Mesenchymal stem cell (in vitro differentiated cells and primary cell): ENCODE results near the gene SNAP23.

ENCODE experiments used
- DNase-seq: peaks from one replicate; pipeline ENCODE4 v3.0.0-alpha.2; 2013
- H2AFZ ChIP-seq: one replicate; pipeline ENCODE4 v1.6.1; 2013; ENCODE audit warnings: low read depth, mild to moderate bottlenecking, control low read depth, inconsistent platforms, low read length, moderate library complexity
- H2AK5ac ChIP-seq: 2 replicates; pipeline ENCODE4 v1.6.1; 2013; ENCODE audit warnings: low read length, moderate library complexity, mild to moderate bottlenecking, inconsistent platforms; ENCODE audit not compliant: severe bottlenecking
- H2BK120ac ChIP-seq: one replicate; pipeline ENCODE4 v1.6.1; 2013; ENCODE audit warnings: low read depth, mild to moderate bottlenecking, inconsistent platforms, low read length, moderate library complexity
- H2BK12ac ChIP-seq, 2 experiments: one replicate each; pipeline ENCODE4 v1.6.1; 2013; ENCODE audit warnings: inconsistent platforms in 2 of 2, low read length in 2 of 2, mild to moderate bottlenecking in 2 of 2, moderate library complexity in 2 of 2, control low read depth in 1 of 2
- H2BK15ac ChIP-seq: one replicate; pipeline ENCODE4 v1.6.1; 2013; ENCODE audit warnings: mild to moderate bottlenecking, low read depth, inconsistent platforms; ENCODE audit not compliant: poor library complexity, severe bottlenecking
- H2BK5ac ChIP-seq: 2 replicates; pipeline ENCODE4 v1.6.1; 2013; ENCODE audit warnings: low read depth, mild to moderate bottlenecking, low read length, control low read depth, inconsistent platforms; ENCODE audit not compliant: poor library complexity, severe bottlenecking
- H3K14ac ChIP-seq, 2 experiments: one replicate each; pipeline ENCODE4 v1.6.1; 2013; ENCODE audit warnings: inconsistent platforms in 2 of 2, low read length in 2 of 2, control low read depth in 1 of 2, mild to moderate bottlenecking in 1 of 2, moderate library complexity in 1 of 2
- H3K18ac ChIP-seq, 2 experiments: one replicate each; pipeline ENCODE4 v1.6.1; 2013; ENCODE audit warnings: inconsistent platforms in 2 of 2, low read length in 2 of 2, control low read depth in 1 of 2, low read depth in 1 of 2, mild to moderate bottlenecking in 1 of 2
- H3K23ac ChIP-seq, 2 experiments: one replicate each; pipeline ENCODE4 v1.6.1; 2013; ENCODE audit warnings: inconsistent platforms in 2 of 2, low read length in 2 of 2, mild to moderate bottlenecking in 2 of 2, moderate library complexity in 2 of 2, control low read depth in 1 of 2
- H3K27ac ChIP-seq: 2 replicates; pipeline ENCODE4 v1.5.1; 2013; ENCODE audit warnings: mild to moderate bottlenecking, moderate library complexity, low read length, control low read depth, inconsistent platforms; ENCODE audit not compliant: poor library complexity, severe bottlenecking
- H3K27me3 ChIP-seq, 2 experiments: 2 replicates each; pipeline versions ENCODE4 v1.6.1 to v1.7.0; 2013; ENCODE audit warnings: low read length in 2 of 2, mild to moderate bottlenecking in 2 of 2, moderate library complexity in 2 of 2, control low read depth in 1 of 2, inconsistent platforms in 1 of 2; ENCODE audit not compliant: control insufficient read depth in 1 of 2, insufficient read depth in 1 of 2
- H3K36me3 ChIP-seq, 2 experiments: 2 replicates each; pipeline versions ENCODE4 v1.6.1 to v1.7.0; 2013; ENCODE audit warnings: low read length in 2 of 2, control low read depth in 1 of 2, inconsistent platforms in 1 of 2, low read depth in 1 of 2, mild to moderate bottlenecking in 1 of 2; ENCODE audit not compliant: insufficient read depth in 2 of 2, control insufficient read depth in 1 of 2
- H3K4ac ChIP-seq, 2 experiments: one replicate each; pipeline ENCODE4 v1.6.1; 2013; ENCODE audit warnings: inconsistent platforms in 2 of 2, low read length in 2 of 2, mild to moderate bottlenecking in 2 of 2, moderate library complexity in 2 of 2, control low read depth in 1 of 2, low read depth in 1 of 2
- H3K4me1 ChIP-seq: 2 replicates; pipeline ENCODE4 v1.6.1; 2013; ENCODE audit warnings: low read depth, low read length, control low read depth; ENCODE audit not compliant: control insufficient read depth, insufficient read depth
- H3K4me2 ChIP-seq: 2 replicates; pipeline ENCODE4 v1.6.1; 2013; ENCODE audit warnings: low read length, mild to moderate bottlenecking, inconsistent platforms; ENCODE audit not compliant: poor library complexity, severe bottlenecking
- H3K4me3 ChIP-seq, 2 experiments: 2 replicates each; pipeline versions ENCODE4 v1.5.1 to v1.7.0; 2013; ENCODE audit warnings: low read length in 2 of 2, mild to moderate bottlenecking in 2 of 2, control low read depth in 1 of 2, low read depth in 1 of 2; ENCODE audit not compliant: insufficient read depth in 1 of 2
- H3K79me1 ChIP-seq: replicated peaks from 2 replicates; pipeline ENCODE4 v1.6.1; 2013; ENCODE audit warnings: mild to moderate bottlenecking, control low read depth, low read length, inconsistent platforms; ENCODE audit not compliant: poor library complexity, severe bottlenecking
- H3K9ac ChIP-seq: 2 replicates; pipeline ENCODE4 v1.7.0; 2013; ENCODE audit warnings: mild to moderate bottlenecking, low read length, moderate library complexity
- H3K9me3 ChIP-seq: 2 replicates; pipeline ENCODE4 v1.7.0; 2013; ENCODE audit warnings: mild to moderate bottlenecking, low read length; ENCODE audit not compliant: control insufficient read depth
- H4K8ac ChIP-seq: one replicate; pipeline ENCODE4 v1.6.1; 2013; ENCODE audit warnings: inconsistent platforms, mild to moderate bottlenecking, low read length, moderate library complexity
- H4K91ac ChIP-seq: one replicate; pipeline ENCODE4 v1.6.1; 2013; ENCODE audit warnings: mild to moderate bottlenecking, low read length, inconsistent platforms
- WGBS: methylation state at CpG from one replicate; pipeline ENCODE4 v1.1.7; 2013; ENCODE audit warnings: mixed read lengths; 5-methylcytosine and 5-hydroxymethylcytosine counted together

Gene SNAP23

GRCh38 chr15:42457445-42458442 lies 37.7 kb upstream of the SNAP23 start:
- 33% methylated on average over 7 of the region's 8 CpGs for WGBS
- no peak overlapping the region for H3K14ac ChIP-seq
- H3K36me3 ChIP-seq: peaks cover 6 to 26% of the 10 kb centered on the region in 2 experiments

GRCh38 chr15:42461261-42461660 lies 34.2 kb upstream of the SNAP23 start:
- H2BK5ac ChIP-seq: no peak overlapping the region
- H2AK5ac ChIP-seq: no peak overlapping the region
- H4K8ac ChIP-seq: no peak overlapping the region
- no peak overlapping the region for H3K14ac ChIP-seq
- H3K23ac ChIP-seq: no peak overlapping the region
- no peak for DNase-seq
- H3K4me1 ChIP-seq: peaks cover 4% of the 10 kb centered on the region
- H3K4me2 ChIP-seq: no peak overlapping the region
- H3K27me3 ChIP-seq: no peaks in the 10 kb centered on the region
- H2BK12ac ChIP-seq: no peak overlapping the region
- H3K9ac ChIP-seq: peak overlapping the region; percentile 26
- no peak overlapping the region for H2BK15ac ChIP-seq
- no peaks in the 10 kb centered on the region for H3K9me3 ChIP-seq
- H3K79me1 ChIP-seq: peaks cover 23% of the 10 kb centered on the region
- peaks cover 6 to 38% of the 10 kb centered on the region in 2 experiments for H3K36me3 ChIP-seq
- 56% methylated on average over 1 of the region's 3 CpGs for WGBS
- no peak overlapping the region for H2AFZ ChIP-seq
- no peak overlapping the region for H3K4ac ChIP-seq
- H3K27ac ChIP-seq: no peak overlapping the region
- H2BK120ac ChIP-seq: no peak overlapping the region
- H3K18ac ChIP-seq: no peak overlapping the region
- H4K91ac ChIP-seq: no peak overlapping the region
- H3K4me3 ChIP-seq: no peak overlapping the region

More at GRCh38 chr15:42457445-42458442, 37.7 kb upstream of the SNAP23 start:
- Histone ChIP-seq H2BK120ac (no peak overlapping the region), H2BK15ac (no peak overlapping the region), H3K4me2 (peak overlapping the region; percentile 42), H3K27ac (peak overlapping the region; percentile 100), H4K91ac (no peak overlapping the region), H3K4me3 (peak overlapping the region in 1 of 2 experiments; percentile 73), H3K79me1 (peaks cover 12% of the 10 kb centered on the region), H2AK5ac (peak overlapping the region; percentile 94), H3K9me3 (no peaks in the 10 kb centered on the region), H3K4ac (peak overlapping the region in 1 of 2 experiments; percentile 58), H3K27me3 (no peaks in the 10 kb centered on the region), H2BK5ac (peak overlapping the region; percentile 91), H2BK12ac (no peak overlapping the region), H4K8ac (no peak overlapping the region), H2AFZ (no peak overlapping the region), H3K4me1 (peaks cover 8% of the 10 kb centered on the region), H3K9ac (peak overlapping the region; percentile 93), H3K18ac (peak overlapping the region; percentile 52 to 86), H3K23ac (no peak overlapping the region)
- DNase-seq: peak; percentile 95

DNA sequence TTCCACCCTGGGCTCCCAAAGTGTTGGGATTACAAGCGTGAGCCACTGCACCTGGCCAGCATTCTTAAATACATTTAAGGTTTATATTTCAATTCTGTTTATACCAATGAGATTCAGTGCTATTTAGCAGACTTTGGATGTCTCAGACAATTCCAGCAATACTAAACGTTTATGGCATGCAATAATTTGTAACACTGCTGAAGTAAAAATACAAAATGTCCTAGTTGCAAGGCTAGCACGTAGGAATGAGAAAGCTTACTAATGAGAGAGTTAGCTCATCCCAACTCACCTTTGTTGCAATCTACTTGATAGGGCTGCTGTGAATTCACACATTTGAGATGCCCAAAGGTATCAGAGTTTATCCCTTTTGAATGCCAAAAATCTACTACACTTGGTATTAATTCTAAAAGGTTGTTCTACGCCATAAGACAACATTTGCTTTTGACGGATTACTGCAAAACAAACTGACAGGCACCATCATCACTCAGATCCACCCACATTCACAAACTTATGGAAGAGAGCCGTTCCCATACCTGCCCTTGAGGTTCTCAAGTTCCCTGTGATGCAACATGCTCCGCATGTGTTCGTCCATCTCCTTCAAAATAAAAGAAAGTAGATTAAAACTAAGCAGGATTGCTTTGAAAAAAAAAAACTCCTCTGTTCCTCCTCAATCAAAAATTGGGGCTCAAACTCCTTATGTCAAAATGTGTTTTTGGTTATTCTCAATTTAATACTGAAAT lies 29.7 kb upstream of the SNAP23 start:
- no peak overlapping the region for H2BK120ac ChIP-seq
- H3K9ac ChIP-seq: no peak overlapping the region
- H2BK5ac ChIP-seq: no peak overlapping the region
- H3K27me3 ChIP-seq: no peaks in the 10 kb centered on the region
- H3K4me3 ChIP-seq: no peak overlapping the region
- H3K36me3 ChIP-seq: peaks cover 6 to 61% of the 10 kb centered on the region in 2 experiments
- peaks cover 24% of the 10 kb centered on the region for H3K79me1 ChIP-seq
- no peak overlapping the region for H3K4ac ChIP-seq
- H3K18ac ChIP-seq: no peak overlapping the region
- H3K14ac ChIP-seq: no peak overlapping the region
- DNase-seq: no peak
- H2BK12ac ChIP-seq: no peak overlapping the region
- H2BK15ac ChIP-seq: no peak overlapping the region
- H3K23ac ChIP-seq: no peak overlapping the region
- H3K4me1 ChIP-seq: peaks cover 1% of the 10 kb centered on the region
- 93% methylated on average over 5 of the region's 8 CpGs for WGBS
- H4K91ac ChIP-seq: no peak overlapping the region
- H2AK5ac ChIP-seq: no peak overlapping the region
- no peak overlapping the region for H4K8ac ChIP-seq
- H3K27ac ChIP-seq: no peak overlapping the region
- no peak overlapping the region for H3K4me2 ChIP-seq
- no peaks in the 10 kb centered on the region for H3K9me3 ChIP-seq
- H2AFZ ChIP-seq: no peak overlapping the region

DNA sequence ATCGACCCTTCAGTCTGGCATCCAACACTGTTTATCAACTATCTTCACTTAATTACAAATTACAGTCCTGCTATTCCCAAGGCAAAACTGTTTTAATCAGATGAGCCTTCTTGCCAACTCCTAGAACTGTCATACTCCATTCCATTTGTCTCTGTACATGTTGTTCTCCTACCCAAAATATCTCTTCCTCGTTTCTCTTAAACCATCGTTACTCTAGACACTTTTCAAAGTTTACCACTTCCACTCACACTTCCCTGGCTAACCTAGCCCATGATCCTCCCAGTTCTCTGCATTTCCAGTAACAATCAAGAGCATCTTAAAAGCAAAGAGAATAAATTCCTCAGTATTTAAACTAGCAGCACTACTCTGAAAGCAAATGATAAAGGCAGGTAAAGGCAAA lies 24.4 kb upstream of the SNAP23 start:
- no peak overlapping the region for H2BK120ac ChIP-seq
- H2AFZ ChIP-seq: no peak overlapping the region
- H3K4me2 ChIP-seq: no peak overlapping the region
- H2AK5ac ChIP-seq: no peak overlapping the region
- H3K23ac ChIP-seq: no peak overlapping the region
- H3K27me3 ChIP-seq: no peaks in the 10 kb centered on the region
- H3K27ac ChIP-seq: no peak overlapping the region
- no peak overlapping the region for H3K18ac ChIP-seq
- no peak overlapping the region for H2BK5ac ChIP-seq
- H3K36me3 ChIP-seq: peaks cover 0 to 34% of the 10 kb centered on the region in 2 experiments
- DNase-seq: no peak
- no peak overlapping the region for H3K4ac ChIP-seq
- no peak overlapping the region for H2BK12ac ChIP-seq
- H4K91ac ChIP-seq: no peak overlapping the region
- no peak overlapping the region for H3K14ac ChIP-seq
- 95% methylated on average over 3 of the region's 3 CpGs for WGBS
- H2BK15ac ChIP-seq: no peak overlapping the region
- H3K4me3 ChIP-seq: no peak overlapping the region
- H3K9me3 ChIP-seq: no peaks in the 10 kb centered on the region
- H4K8ac ChIP-seq: no peak overlapping the region
- H3K9ac ChIP-seq: peak overlapping the region; percentile 14
- peaks cover 16% of the 10 kb centered on the region for H3K79me1 ChIP-seq
- H3K4me1 ChIP-seq: peaks cover 7% of the 10 kb centered on the region
